DMS153 treated with DMSO at 0.1 percent for 48 hours (cell line): ENCODE results near the gene SLC25A33.

Source experiments
- DNase-seq: peaks from one replicate; lab custom pipeline; 2025; ENCODE audit not compliant: unreplicated experiment; lab: John Stamatoyannopoulos, UW

Gene SLC25A33

GRCh38 chr1:9599741-9600140, 60.5 kb downstream of the SLC25A33 start:
- no peak for DNase-seq

DNA sequence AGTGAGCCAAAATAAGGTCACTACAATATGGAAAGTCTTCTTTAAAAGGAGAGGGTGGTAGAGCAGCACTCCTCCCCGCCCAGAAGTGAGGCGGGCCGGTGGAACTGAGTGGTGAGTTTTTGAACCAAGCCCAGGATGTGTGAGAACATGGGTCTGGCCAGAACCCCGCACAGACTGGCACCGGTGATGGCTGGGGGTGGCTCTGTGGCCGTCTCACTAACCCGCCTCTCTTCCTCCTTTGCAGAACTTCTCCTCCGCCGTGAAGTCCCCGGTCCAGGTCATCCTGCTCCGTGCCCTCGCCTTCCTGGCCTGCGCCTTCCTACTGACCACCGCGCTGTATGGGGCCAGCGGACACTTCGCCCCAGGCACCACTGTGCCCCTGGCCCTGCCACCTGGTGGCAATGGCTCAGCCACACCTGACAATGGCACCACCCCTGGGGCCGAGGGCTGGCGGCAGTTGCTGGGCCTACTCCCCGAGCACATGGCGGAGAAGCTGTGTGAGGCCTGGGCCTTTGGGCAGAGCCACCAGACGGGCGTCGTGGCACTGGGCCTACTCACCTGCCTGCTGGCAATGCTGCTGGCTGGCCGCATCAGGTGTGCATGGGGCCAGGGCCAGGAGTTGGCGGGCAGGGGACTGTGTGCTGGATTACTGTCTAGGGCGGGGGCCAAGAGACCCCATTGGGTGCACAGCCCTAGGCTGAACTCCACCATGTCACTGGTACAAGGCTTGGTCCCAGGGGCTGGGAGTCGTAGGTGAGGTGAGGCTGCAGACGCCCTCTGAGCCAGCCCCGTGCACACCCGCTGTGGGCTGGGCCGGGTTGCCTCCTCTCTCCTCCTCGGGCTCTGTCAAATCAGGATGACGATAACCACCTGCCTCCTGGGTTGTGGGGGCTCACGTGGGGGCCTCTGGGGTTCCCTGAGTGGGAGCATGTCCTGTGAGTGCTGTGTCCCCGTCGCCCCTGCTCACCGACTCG, 61.9 kb downstream of the SLC25A33 start:
- no peak for DNase-seq

GRCh38 chr1:9601942-9602793, 62.9 kb downstream of the SLC25A33 start:
- no peak for DNase-seq

- DNase-seq: no peak
Measured at GRCh38 chr1:9602794-9603167, 63.5 kb downstream of the SLC25A33 start.

DNA sequence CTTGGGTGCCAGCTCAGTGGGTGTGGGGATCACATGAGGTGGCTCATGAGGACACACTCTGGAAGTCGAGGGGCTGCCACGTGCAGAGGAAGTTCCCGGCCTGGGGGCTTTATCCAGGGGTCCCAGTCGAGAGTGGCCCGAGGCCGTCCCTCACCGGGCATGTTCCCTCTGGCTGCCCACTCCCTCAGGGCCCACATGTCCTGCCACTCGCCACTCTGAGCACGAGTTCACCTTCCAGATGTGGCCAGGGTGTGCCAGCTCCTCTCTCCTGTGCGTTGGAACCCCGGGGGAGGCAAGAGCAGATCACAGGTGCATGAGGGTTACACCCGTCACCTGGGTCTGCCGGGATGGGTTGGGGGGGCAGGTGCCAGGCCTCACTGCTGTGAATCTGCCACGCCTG, 64.0 kb downstream of the SLC25A33 start:
- DNase-seq: no peak

- DNase-seq: no peak
Measured at GRCh38 chr1:9603766-9604753, 64.8 kb downstream of the SLC25A33 start.

- no peak for DNase-seq
Measured at GRCh38 chr1:9604836-9605235, 65.6 kb downstream of the SLC25A33 start.

DNA sequence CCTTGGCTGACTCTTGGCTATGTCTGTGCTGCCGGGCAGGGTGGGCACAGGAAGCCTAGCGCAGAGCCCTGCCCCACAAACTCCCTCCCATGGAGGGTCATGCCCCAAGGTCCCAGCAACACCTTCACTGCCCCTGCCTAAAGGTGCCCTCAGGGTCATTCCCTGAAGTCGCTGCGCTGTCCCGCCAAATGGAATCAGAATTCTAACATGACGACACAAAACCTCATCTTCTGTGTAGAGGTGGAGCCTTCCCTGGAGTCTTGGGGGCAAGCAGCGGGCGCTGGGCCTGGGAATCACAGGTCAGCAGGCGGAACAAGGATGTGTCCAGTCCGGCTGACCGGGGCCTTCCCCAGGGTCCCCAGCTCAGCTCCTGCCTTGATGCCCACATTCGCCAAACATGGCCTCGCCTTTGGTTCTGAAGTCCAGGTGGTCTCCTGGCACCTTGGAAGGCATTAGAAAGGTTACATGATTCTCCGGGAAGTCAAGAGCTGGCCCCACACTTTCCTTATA, 66.7 kb downstream of the SLC25A33 start:
- DNase-seq: no peak

GRCh38 chr1:9606458-9606857, 67.2 kb downstream of the SLC25A33 start:
- DNase-seq: no peak

DNA sequence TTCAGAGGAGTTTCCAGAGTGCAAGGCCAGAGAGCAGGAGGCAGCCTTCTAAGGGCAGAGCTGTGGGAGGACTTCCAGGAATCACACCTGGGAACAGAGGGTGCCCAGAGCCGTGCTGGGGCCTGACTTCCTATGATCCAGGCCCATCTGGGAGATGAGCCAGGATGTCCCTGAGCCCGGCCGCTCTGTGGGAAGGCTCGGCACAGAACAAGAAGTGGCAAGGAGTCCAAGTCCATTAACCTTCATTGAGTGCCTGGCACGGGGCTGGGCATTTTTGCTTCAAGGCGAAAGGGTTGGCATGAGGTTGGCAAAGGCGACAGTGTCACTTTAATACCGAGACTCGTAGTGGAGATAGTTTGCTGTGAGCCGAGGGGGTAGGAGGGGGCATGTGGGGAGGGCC, 67.7 kb downstream of the SLC25A33 start:
- no peak for DNase-seq

DNA sequence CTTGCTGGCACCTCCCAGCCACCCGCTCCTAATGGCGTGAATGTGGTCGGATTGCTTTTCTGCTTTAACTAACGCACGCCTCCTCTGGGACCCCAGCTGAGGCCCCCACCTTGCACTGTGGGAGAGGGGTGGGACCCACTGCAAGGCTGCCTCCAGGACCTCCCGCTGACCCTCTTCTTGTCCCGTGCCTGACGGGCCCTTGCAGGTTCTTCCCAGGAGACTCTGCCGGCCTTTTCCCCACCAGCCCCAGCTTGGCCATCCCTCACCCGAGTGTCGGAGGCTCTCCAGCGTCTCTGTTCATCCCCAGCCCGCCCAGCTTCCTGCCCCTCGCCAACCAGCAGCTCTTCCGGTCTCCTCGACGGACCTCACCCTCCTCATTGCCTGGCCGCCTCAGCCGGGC, 68.1 kb downstream of the SLC25A33 start:
- no peak for DNase-seq

DNA sequence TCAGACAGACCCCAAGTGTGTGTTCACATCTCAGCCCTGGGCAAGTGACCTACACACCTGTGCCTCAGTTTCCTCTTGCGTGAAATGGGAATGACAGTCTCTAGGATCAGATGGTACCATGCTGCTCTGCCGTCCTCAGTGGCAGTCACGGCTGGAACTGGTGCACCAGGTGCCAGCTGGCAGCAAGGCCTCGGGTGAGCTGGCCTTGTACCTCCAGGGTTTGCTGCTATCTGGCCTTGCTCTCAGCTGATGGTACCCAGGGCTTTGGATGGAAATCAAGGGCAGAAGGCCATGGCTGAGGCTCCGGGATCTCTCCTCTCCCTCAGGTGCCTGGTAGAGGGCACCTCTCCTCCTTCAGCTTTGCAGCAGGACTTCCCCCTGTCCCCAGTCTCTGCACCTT, 70.7 kb downstream of the SLC25A33 start:
- no peak for DNase-seq

- DNase-seq: no peak
Measured at GRCh38 chr1:9610548-9610947, 71.3 kb downstream of the SLC25A33 start.

DNA sequence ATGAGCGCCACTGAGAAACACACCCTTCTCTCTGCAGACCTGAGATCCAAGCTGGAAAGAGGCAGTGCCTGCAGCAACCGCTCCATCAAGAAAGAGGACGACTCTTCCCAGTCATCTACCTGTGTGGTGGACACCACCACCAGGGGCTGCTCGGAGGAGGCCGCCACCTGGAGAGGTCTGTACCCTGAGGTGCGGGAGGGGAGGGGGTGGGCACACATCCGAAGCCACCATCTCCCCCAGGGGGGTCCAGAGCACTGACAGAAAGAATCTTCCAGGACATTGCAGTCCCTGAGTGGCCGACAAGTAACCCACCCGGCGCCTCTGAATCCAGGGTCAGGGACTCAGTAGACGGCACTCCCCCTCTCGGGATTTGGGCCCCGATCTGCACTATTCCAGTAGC, 72.5 kb downstream of the SLC25A33 start:
- no peak for DNase-seq

- no peak for DNase-seq
Measured at GRCh38 chr1:9612162-9612845, 73.0 kb downstream of the SLC25A33 start.

DNA sequence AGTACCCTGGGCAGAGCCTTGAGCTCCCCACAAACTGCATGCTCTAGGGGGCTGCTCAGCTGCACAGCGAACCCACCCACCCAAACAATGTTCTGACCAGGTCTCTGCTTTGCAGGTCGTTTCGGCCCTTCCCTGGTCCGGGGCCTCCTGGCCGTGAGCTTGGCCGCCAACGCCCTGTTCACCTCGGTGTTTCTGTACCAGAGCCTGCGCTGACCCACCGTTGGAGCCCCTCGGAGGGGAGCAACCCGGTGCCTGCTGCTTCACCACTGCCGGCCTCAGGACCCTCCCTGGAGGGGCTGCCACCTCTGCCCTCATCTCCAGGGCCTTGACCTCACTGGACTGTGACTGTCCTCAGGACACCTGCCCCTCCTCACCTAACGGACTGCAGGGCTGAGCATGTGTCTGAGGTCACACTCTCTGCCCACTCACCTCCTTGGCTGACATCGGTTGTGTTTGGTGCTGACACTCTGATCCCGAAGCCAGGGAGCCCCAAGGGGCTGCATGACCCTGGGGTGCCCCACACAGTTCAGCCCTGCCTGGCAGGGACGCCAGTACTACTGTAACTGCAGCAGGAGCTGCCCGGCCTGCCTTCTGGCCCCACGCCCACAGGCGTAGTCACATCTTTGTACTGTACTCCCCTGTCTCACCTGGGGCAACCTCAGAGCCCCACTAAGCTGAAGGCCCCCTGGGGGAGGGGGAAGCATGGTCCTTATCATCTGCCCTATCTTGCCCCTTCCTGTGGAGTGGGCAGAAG, 73.8 kb downstream of the SLC25A33 start:
- DNase-seq: no peak

DNA sequence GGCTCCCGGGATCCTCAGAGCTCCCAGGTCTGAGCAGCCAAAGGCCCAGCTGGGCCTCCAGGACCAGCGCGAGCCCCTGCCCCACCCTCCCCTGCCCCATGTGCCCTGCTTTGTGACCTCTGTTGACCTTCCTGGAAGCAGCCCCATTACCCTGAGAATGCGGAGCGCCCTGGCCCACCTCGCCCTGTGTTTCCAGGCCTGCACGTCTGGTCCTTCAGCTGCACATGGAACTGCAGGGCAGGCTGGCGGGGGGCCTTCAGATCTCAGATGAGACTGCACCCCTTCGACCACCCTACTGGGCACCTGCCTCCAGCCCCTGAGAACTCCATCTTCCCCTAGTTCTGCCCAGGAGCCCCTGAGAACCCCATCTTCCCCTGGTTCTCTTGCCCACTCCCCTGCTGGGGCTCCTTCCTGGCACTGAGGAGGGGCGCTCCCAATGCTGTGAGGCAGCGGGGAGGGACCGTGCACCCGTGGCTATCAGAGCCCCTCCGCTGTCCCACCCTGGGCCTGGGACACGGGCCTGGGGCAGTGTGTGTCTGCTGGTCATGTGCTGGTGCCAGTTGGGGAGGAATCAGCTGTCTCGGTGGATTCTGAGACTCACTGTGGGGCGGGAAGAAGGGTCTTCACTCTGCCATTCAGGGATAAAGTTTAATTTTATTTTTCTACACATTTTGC, 74.5 kb downstream of the SLC25A33 start:
- DNase-seq: no peak

DNA sequence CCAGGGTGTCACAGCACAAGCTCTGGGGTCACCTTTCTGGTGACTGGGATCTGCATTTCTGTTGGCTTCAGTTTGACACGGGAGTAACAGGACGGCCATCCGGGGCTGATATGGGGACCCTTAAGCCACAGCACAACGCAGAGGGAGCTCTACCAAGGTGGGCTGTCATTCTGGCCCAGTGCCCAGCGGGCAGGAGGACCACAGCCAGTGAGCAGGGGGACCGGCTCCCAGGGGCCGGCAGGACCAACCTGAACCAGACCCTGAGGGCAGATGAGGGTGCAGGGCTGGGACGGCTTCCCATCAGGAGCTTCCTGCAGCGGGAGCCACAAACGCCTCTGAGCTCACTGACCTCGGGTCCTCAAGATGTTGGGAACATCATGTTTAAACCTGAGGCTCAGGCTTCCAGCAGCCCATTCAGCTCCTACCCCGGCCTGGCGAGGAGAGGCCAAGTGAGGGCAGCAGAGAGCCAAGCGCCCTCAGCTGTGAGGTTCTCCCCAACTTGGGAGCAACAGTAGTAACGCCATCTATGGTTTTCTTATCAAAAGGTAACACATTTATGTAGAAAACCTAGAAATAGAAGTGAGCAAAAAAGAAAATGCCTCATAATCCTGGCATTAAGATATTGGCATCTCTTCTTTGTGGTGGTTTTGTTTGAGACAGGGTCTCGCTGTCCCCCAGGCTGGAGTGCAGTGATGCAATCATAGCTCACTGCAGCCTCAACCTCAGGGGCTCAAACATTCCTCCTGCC, 76.2 kb downstream of the SLC25A33 start:
- DNase-seq: peak; percentile 2
